SK-N-SH (cell line): ENCODE data around the gene WASF2. TPM values are rescaled to one million over a fixed set of nuclear protein-coding genes. Genes with fewer than 3 reads are reported as not detected.

Source experiments
- CTCF ChIA-PET: fragments of 300-600, 350-600 bp; formaldehyde crosslinking; extraction: SDS; loops from one replicate; lab custom pipeline; 2021; lab: Yijun Ruan, JAX
- POLR2A ChIA-PET: fragments of 350-600 bp; sonication (Branson Sonifier 250); formaldehyde crosslinking; extraction: SDS; loops from one replicate; lab custom pipeline; 2020; ENCODE audit warnings: antibody characterized with exemption, inconsistent platforms; lab: Yijun Ruan, JAX
- DNase-seq: peaks from one replicate; pipeline ENCODE4 v3.0.0; 2012
- H2AFZ ChIP-seq: fragments of 200-600 bp; sonication (generic); 2 replicates; pipeline ENCODE4 v1.8.1; 2016; ENCODE audit warnings: antibody characterized with exemption, mild to moderate bottlenecking, low read depth
- H3F3A ChIP-seq: fragments of 200-600 bp; sonication (generic); replicated peaks from 2 replicates; pipeline ENCODE3; 2016; ENCODE audit warnings: antibody characterized with exemption, mild to moderate bottlenecking; ENCODE audit not compliant: insufficient read depth
- H3K27ac ChIP-seq, 2 experiments: fragments of 200-500 bp in 1 of 2; fragments of 200-600 bp in 1 of 2; sonication (Bioruptor generic) in 1 of 2; sonication (generic), shearing (Covaris generic) in 1 of 2; 2 replicates each; pipeline versions ENCODE4 v1.5.1 to v1.6.1; 2014 to 2016; ENCODE audit warnings: low read depth in 2 of 2, inconsistent platforms in 1 of 2, low read length in 1 of 2, mild to moderate bottlenecking in 1 of 2, mixed read lengths in 1 of 2
- H3K27me3 ChIP-seq: fragments of 200-600 bp; sonication (generic), shearing (Covaris generic); 2 replicates; pipeline ENCODE4 v1.6.1; 2016; ENCODE audit warnings: mixed run types; ENCODE audit not compliant: insufficient read depth
- H3K36me3 ChIP-seq, 2 experiments: fragments of 200-500 bp in 1 of 2; fragments of 200-600 bp in 1 of 2; sonication (Bioruptor generic) in 1 of 2; sonication (generic) in 1 of 2; replicated peaks in 1 of 2; 2 replicates each; pipeline versions ENCODE3 to v1.5.1; 2014 to 2016; ENCODE audit warnings: low read length in 1 of 2, mild to moderate bottlenecking in 1 of 2; ENCODE audit not compliant: insufficient read depth in 2 of 2, control insufficient read depth in 1 of 2
- H3K4me1 ChIP-seq, 2 experiments: fragments of 200-500 bp in 1 of 2; fragments of 200-600 bp in 1 of 2; sonication (Bioruptor generic) in 1 of 2; sonication (generic), shearing (Covaris generic) in 1 of 2; 2 replicates each; pipeline versions ENCODE4 v1.5.1 to v1.6.1; 2014 to 2016; ENCODE audit warnings: low read depth in 1 of 2, low read length in 1 of 2, mixed run types in 1 of 2; ENCODE audit not compliant: insufficient read depth in 2 of 2, control insufficient read depth in 1 of 2
- H3K4me2 ChIP-seq: fragments of 200-600 bp; sonication (generic), shearing (Covaris generic); 2 replicates; pipeline ENCODE4 v1.6.1; 2017; ENCODE audit warnings: mixed run types
- H3K4me3 ChIP-seq, 2 experiments: fragments of 200-500 bp in 1 of 2; fragments of 200-600 bp in 1 of 2; sonication (Bioruptor generic) in 1 of 2; sonication (generic), shearing (Covaris generic) in 1 of 2; 2 replicates each; pipeline versions ENCODE4 v1.5.1 to v1.8.1; 2014 to 2016; ENCODE audit warnings: low read depth in 2 of 2, inconsistent platforms in 1 of 2, low read length in 1 of 2, mild to moderate bottlenecking in 1 of 2, mixed read lengths in 1 of 2, moderate library complexity in 1 of 2
- H3K79me2 ChIP-seq: fragments of 200-600 bp; sonication (generic); 2 replicates; pipeline ENCODE4 v1.8.1; 2017; ENCODE audit warnings: mild to moderate bottlenecking; ENCODE audit not compliant: insufficient read depth
- H3K9ac ChIP-seq: fragments of 200-600 bp; sonication (generic); 2 replicates; pipeline ENCODE4 v1.6.1; 2017; ENCODE audit warnings: mixed run types
- H3K9me2 ChIP-seq: fragments of 200-600 bp; sonication (generic); 2 replicates; pipeline ENCODE4 v1.6.1; 2017; ENCODE audit warnings: mixed run types
- H3K9me3 ChIP-seq: fragments of 200-600 bp; sonication (generic); 2 replicates; pipeline ENCODE4 v1.6.1; 2017; ENCODE audit warnings: mixed run types, mild to moderate bottlenecking, moderate library complexity
- H4K20me1 ChIP-seq: fragments of 200-600 bp; sonication (generic); 2 replicates; pipeline ENCODE4 v1.6.1; 2017; ENCODE audit warnings: mild to moderate bottlenecking, mixed run types; ENCODE audit not compliant: insufficient read depth
- CHD2 ChIP-seq: fragments of 150-350 bp; IDR thresholded peaks from 2 replicates; pipeline ENCODE4 v1.6.1; 2018; ENCODE audit warnings: low read length; ENCODE audit not compliant: partially characterized antibody
- ELF1 ChIP-seq: IDR thresholded peaks from 2 replicates; pipeline ENCODE4 v1.4.0; 2012
- EP300 ChIP-seq, 2 experiments: IDR thresholded peaks; 2 replicates each; pipeline versions ENCODE4 v1.4.0 to v1.6.1; 2012; ENCODE audit warnings: borderline replicate concordance in 1 of 2, low read depth in 1 of 2, low read length in 1 of 2
- FOXJ3 ChIP-seq: sonication (generic); formaldehyde crosslinking; IDR thresholded peaks from 2 replicates; pipeline ENCODE4 v1.5.1; 2020; ENCODE audit warnings: mild to moderate bottlenecking, missing genetic modification reagents
- GATA2 ChIP-seq: sonication (generic); formaldehyde crosslinking; IDR thresholded peaks from 2 replicates; pipeline ENCODE4 v1.5.0; 2020; ENCODE audit warnings: mild to moderate bottlenecking, missing genetic modification reagents
- JUND ChIP-seq: IDR thresholded peaks from 2 replicates; pipeline ENCODE4 v1.4.0; 2012
- NFIC ChIP-seq: IDR thresholded peaks from 2 replicates; pipeline ENCODE4 v1.4.0; 2012; ENCODE audit warnings: borderline replicate concordance
- POLR2AphosphoS5 ChIP-seq: IDR thresholded peaks from 2 replicates; pipeline ENCODE4 v1.6.1; 2012; ENCODE audit warnings: low read depth, low read length
- RCOR1 ChIP-seq: fragments of 150-350 bp; IDR thresholded peaks from 2 replicates; pipeline ENCODE4 v1.6.1; 2017; ENCODE audit warnings: antibody characterized with exemption, low read length
- TCF12 ChIP-seq: IDR thresholded peaks from 2 replicates; pipeline ENCODE4 v1.4.0; 2012
- WGBS: methylation state at CpG from one replicate; pipeline ENCODE4 v1.1.6; 2017; ENCODE audit warnings: low lambda C conversion rate; 5-methylcytosine and 5-hydroxymethylcytosine counted together
- polyA plus RNA-seq, 3 experiments: library from polyadenylated mRNA; depleted of rRNA; stranded (reverse); fragments of >200 nt; gene quantifications; 2 replicates each; pipeline ENCODE4 v1.2.3, GENCODE V29; 2012
- TF ChIP-seq, protein P1 (sequence below): fragments of 200-600 bp; sonication (generic); IDR thresholded peaks from 2 replicates; pipeline ENCODE4 v1.6.1; 2017; ENCODE audit warnings: antibody characterized with exemption, mild to moderate bottlenecking, moderate library complexity
- TF ChIP-seq, protein P2 (sequence below): fragments of 150-350 bp; IDR thresholded peaks from 2 replicates; pipeline ENCODE4 v1.6.1; 2016; ENCODE audit warnings: mild to moderate bottlenecking, low read depth, low read length
- TF ChIP-seq, protein P3 (sequence below): fragments of 150-350 bp; IDR thresholded peaks from 2 replicates; pipeline ENCODE4 v1.6.1; 2017; ENCODE audit warnings: antibody characterized with exemption, low read length, low read depth, borderline replicate concordance
- TF ChIP-seq, protein P4 (sequence below): IDR thresholded peaks from 2 replicates; pipeline ENCODE4 v1.4.0; 2012; ENCODE audit warnings: low read depth

Gene WASF2
- polyA plus RNA-seq, 1 of the 3 experiments (the other 2 are of a cell fraction), result 27.1 TPM

DNA sequence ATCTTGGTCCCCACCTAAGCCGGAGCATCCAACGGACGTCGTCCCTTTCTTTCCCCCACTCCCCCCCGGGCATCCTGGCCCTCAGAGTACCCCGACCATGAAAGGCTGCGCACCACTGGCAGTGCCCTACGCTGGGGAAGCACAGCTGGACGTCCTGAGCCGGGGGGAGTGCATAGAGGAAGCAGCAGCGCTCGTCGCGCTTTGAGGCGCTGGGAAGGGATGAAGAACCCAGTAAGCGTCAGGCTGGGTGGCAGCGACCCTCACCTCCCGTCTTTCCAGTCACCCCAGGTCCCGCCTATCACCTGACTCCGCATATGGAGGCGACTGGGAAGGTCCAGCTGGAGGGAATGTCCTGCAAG, 128.9 kb downstream of the WASF2 start:
- ChIA-PET POLR2A (no interaction called here), CTCF (interaction anchor here (2.0 to 2.5 kb wide), 3 partner anchors 28 to 64 kb away, joined by 5 to 10 read pairs (median 9); partner anchors contain the start of gene GPR3)
- Histone ChIP-seq H3K4me2 (no peak overlapping the region), H3K27me3 (no peaks in the 10 kb centered on the region), H3K4me3 (no peak overlapping the region), H2AFZ (no peak overlapping the region), H3K27ac (no peak overlapping the region), H3K9me3 (no peaks in the 10 kb centered on the region), H3K9me2 (no peaks in the 10 kb centered on the region), H3K36me3 (peaks cover under 1 to 29% of the 10 kb centered on the region in 2 experiments), H3K4me1 (peaks cover 0 to 14% of the 10 kb centered on the region in 2 experiments; a peak in 1 of 4 replicates), H4K20me1 (no peaks in the 10 kb centered on the region), H3K9ac (no peak overlapping the region), H3F3A (no peaks in the 10 kb centered on the region), H3K79me2 (peaks cover 9% of the 10 kb centered on the region; the same call in 1 of the 2 replicates)
- TF ChIP-seq RCOR1 (no peak), ELF1 (no peak), POLR2AphosphoS5 (no peak), EP300 (IDR thresholded peaks at IDR 0.05; ENCODE audit: borderline replicate concordance in 1 of 2, low read depth in 1 of 2, low read length in 1 of 2) (no peak), GATA2 (CRISPR knock-in tag) (no peak), NFIC (no peak), FOXJ3 (no peak), CHD2 (no peak), TCF12 (no peak)
- TF ChIP-seq, protein P1, sequence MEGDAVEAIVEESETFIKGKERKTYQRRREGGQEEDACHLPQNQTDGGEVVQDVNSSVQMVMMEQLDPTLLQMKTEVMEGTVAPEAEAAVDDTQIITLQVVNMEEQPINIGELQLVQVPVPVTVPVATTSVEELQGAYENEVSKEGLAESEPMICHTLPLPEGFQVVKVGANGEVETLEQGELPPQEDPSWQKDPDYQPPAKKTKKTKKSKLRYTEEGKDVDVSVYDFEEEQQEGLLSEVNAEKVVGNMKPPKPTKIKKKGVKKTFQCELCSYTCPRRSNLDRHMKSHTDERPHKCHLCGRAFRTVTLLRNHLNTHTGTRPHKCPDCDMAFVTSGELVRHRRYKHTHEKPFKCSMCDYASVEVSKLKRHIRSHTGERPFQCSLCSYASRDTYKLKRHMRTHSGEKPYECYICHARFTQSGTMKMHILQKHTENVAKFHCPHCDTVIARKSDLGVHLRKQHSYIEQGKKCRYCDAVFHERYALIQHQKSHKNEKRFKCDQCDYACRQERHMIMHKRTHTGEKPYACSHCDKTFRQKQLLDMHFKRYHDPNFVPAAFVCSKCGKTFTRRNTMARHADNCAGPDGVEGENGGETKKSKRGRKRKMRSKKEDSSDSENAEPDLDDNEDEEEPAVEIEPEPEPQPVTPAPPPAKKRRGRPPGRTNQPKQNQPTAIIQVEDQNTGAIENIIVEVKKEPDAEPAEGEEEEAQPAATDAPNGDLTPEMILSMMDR, result no peak
- 97% methylated on average over 21 of the region's 21 CpGs for WGBS
- DNase-seq, result no peak

DNA sequence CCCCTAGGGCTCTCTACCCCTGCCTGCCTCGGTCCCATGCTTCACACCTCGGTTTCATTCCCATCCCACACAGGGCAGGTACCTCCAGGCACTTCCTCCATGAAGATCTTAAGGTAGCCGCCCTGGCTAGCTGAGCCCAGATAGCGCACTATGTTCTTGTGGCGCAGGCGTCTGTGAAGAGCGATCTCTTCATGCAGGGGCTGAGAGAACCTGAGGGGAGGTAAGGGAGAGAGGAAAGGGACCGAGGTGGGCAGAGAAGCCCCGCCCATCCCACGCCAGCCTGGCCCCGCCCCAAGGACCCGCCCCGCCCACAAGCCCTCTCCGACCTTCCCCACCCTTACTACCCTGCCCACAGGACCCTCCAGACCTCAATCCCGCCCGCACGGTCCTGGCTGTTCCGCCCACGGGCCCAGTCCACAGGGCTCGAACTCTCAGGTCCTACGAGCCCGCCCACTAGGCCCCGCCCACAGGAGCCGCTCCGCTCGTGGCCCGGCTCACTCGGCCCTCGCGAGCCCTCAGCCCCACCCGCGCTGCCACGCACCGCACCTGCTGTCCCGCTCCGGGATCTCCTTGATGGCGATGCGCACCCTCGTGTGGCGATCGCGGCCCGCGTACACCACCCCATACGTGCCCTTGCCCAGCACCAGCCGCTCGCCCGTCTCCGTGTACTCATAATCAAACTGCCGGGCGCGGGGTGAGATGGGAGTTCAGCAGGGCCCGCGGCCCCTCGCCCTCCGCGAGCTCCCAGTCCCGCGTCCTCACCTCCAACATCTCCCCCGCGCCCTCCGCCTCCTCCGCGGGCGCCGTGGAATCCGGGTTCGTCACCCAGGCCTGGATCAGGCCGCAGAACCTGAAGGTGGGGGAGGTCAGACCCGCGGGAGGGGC, 129.6 kb downstream of the WASF2 start:
- Histone ChIP-seq H3K27ac (no peak overlapping the region), H3K36me3 (peaks cover 4 to 32% of the 10 kb centered on the region in 2 experiments), H3K4me2 (no peak overlapping the region), H3K27me3 (no peaks in the 10 kb centered on the region), H2AFZ (no peak overlapping the region), H3K4me1 (peaks cover 0 to 14% of the 10 kb centered on the region in 2 experiments; a peak in 1 of 4 replicates), H3K9me2 (no peaks in the 10 kb centered on the region), H3K4me3 (no peak overlapping the region), H3K9me3 (no peaks in the 10 kb centered on the region)
- WGBS, result 95% methylated on average over 68 of the region's 71 CpGs
- no peak for DNase-seq
- CTCF ChIA-PET, result interaction anchor here (0.7 to 12.3 kb wide), 6 partner anchors 11 to 618 kb away, joined by 3 to 219 read pairs (median 17); no protein-coding TSS in a partner anchor
- TF ChIP-seq EP300 (IDR thresholded peaks at IDR 0.05; ENCODE audit: borderline replicate concordance in 1 of 2, low read depth in 1 of 2, low read length in 1 of 2), result no peak
- TF ChIP-seq, protein P2, sequence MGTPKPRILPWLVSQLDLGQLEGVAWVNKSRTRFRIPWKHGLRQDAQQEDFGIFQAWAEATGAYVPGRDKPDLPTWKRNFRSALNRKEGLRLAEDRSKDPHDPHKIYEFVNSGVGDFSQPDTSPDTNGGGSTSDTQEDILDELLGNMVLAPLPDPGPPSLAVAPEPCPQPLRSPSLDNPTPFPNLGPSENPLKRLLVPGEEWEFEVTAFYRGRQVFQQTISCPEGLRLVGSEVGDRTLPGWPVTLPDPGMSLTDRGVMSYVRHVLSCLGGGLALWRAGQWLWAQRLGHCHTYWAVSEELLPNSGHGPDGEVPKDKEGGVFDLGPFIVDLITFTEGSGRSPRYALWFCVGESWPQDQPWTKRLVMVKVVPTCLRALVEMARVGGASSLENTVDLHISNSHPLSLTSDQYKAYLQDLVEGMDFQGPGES, result no peak
- TF ChIP-seq, protein P3, sequence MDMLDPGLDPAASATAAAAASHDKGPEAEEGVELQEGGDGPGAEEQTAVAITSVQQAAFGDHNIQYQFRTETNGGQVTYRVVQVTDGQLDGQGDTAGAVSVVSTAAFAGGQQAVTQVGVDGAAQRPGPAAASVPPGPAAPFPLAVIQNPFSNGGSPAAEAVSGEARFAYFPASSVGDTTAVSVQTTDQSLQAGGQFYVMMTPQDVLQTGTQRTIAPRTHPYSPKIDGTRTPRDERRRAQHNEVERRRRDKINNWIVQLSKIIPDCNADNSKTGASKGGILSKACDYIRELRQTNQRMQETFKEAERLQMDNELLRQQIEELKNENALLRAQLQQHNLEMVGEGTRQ, result no peak
- TF ChIP-seq POLR2AphosphoS5, result no peak
- TF ChIP-seq, protein P1, result no peak
- TF ChIP-seq CHD2, result no peak
- TF ChIP-seq, protein P4, sequence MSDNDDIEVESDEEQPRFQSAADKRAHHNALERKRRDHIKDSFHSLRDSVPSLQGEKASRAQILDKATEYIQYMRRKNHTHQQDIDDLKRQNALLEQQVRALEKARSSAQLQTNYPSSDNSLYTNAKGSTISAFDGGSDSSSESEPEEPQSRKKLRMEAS, result no peak
- TF ChIP-seq JUND, result no peak
- TF ChIP-seq, all 33 proteins: peak for 0
- peaks cover 9% of the 10 kb centered on the region; the same call in 1 of the 2 replicates for H3K79me2 ChIP-seq
- POLR2A ChIA-PET, result no interaction called here
- H4K20me1 ChIP-seq, result no peaks in the 10 kb centered on the region
- H3F3A ChIP-seq, result no peaks in the 10 kb centered on the region
- H3K9ac ChIP-seq, result no peak overlapping the region
